ENCODE data around the gene FAM76A.

Gene FAM76A

GRCh38 chr1:27736252-27736651, 10.5 kb downstream of the FAM76A start:
- no peak overlapping the region for H3K27ac ChIP-seq (ENCODE audit: low read length)
- no peak overlapping the region for H3K4me3 ChIP-seq (ENCODE audit: low read length)
- peaks cover 11% of the 10 kb centered on the region for H3K36me3 ChIP-seq (ENCODE audit: control insufficient read depth, low read depth, low read length)
- H3K9me3 ChIP-seq (ENCODE audit: control insufficient read depth, low read depth, low read length), result no peaks in the 10 kb centered on the region
- H3K4me1 ChIP-seq (ENCODE audit: control insufficient read depth, low read depth, low read length), result no peaks in the 10 kb centered on the region
- H3K9ac ChIP-seq (ENCODE audit: low read length), result no peak overlapping the region
- H3K27me3 ChIP-seq (ENCODE audit: control insufficient read depth, insufficient read depth, low read length), result no peaks in the 10 kb centered on the region

GRCh38 chr1:27741121-27741520, 15.4 kb downstream of the FAM76A start:
- Histone ChIP-seq H3K9ac (ENCODE audit: low read length) (no peak overlapping the region), H3K36me3 (ENCODE audit: control insufficient read depth, low read depth, low read length) (peaks cover 7% of the 10 kb centered on the region), H3K4me3 (ENCODE audit: low read length) (no peak overlapping the region), H3K27ac (ENCODE audit: low read length) (no peak overlapping the region), H3K4me1 (ENCODE audit: control insufficient read depth, low read depth, low read length) (no peaks in the 10 kb centered on the region), H3K27me3 (ENCODE audit: control insufficient read depth, insufficient read depth, low read length) (no peaks in the 10 kb centered on the region), H3K9me3 (ENCODE audit: control insufficient read depth, low read depth, low read length) (no peaks in the 10 kb centered on the region)

- H3K27me3 ChIP-seq (ENCODE audit: control insufficient read depth, insufficient read depth, low read length), result no peaks in the 10 kb centered on the region
- no peaks in the 10 kb centered on the region for H3K9me3 ChIP-seq (ENCODE audit: control insufficient read depth, low read depth, low read length)
- no peaks in the 10 kb centered on the region for H3K4me1 ChIP-seq (ENCODE audit: control insufficient read depth, low read depth, low read length)
- H3K9ac ChIP-seq (ENCODE audit: low read length), result no peak overlapping the region
- H3K27ac ChIP-seq (ENCODE audit: low read length), result no peak overlapping the region
- H3K36me3 ChIP-seq (ENCODE audit: control insufficient read depth, low read depth, low read length), result peaks cover 14% of the 10 kb centered on the region
- no peak overlapping the region for H3K4me3 ChIP-seq (ENCODE audit: low read length)
Measured at GRCh38 chr1:27744556-27744955, 18.8 kb downstream of the FAM76A start.

- H3K4me3 ChIP-seq (ENCODE audit: low read length), result no peak overlapping the region
- H3K4me1 ChIP-seq (ENCODE audit: control insufficient read depth, low read depth, low read length), result no peaks in the 10 kb centered on the region
- peaks cover 20% of the 10 kb centered on the region for H3K36me3 ChIP-seq (ENCODE audit: control insufficient read depth, low read depth, low read length)
- H3K9ac ChIP-seq (ENCODE audit: low read length), result no peak overlapping the region
- H3K9me3 ChIP-seq (ENCODE audit: control insufficient read depth, low read depth, low read length), result no peaks in the 10 kb centered on the region
- no peak overlapping the region for H3K27ac ChIP-seq (ENCODE audit: low read length)
- H3K27me3 ChIP-seq (ENCODE audit: control insufficient read depth, insufficient read depth, low read length), result no peaks in the 10 kb centered on the region
Measured at GRCh38 chr1:27745466-27745865, 19.7 kb downstream of the FAM76A start.

- Histone ChIP-seq H3K4me3 (ENCODE audit: low read length) (no peak overlapping the region), H3K27ac (ENCODE audit: low read length) (no peak overlapping the region), H3K27me3 (ENCODE audit: control insufficient read depth, insufficient read depth, low read length) (no peaks in the 10 kb centered on the region)
Measured at GRCh38 chr1:27752360-27752759, 26.6 kb downstream of the FAM76A start.

GRCh38 chr1:27755286-27755685, 29.5 kb downstream of the FAM76A start:
- H3K36me3 ChIP-seq (ENCODE audit: control insufficient read depth, low read depth, low read length), result peaks cover 10% of the 10 kb centered on the region

More at GRCh38 chr1:27752360-27752759, 26.6 kb downstream of the FAM76A start:
- peaks cover 22% of the 10 kb centered on the region for H3K36me3 ChIP-seq (ENCODE audit: control insufficient read depth, low read depth, low read length)
- no peaks in the 10 kb centered on the region for H3K9me3 ChIP-seq (ENCODE audit: control insufficient read depth, low read depth, low read length)
- H3K4me1 ChIP-seq (ENCODE audit: control insufficient read depth, low read depth, low read length), result no peaks in the 10 kb centered on the region
- no peak overlapping the region for H3K9ac ChIP-seq (ENCODE audit: low read length)

GRCh38 chr1:27755865-27756264, 30.1 kb downstream of the FAM76A start:
- Histone ChIP-seq H3K9me3 (ENCODE audit: control insufficient read depth, low read depth, low read length) (no peaks in the 10 kb centered on the region), H3K36me3 (ENCODE audit: control insufficient read depth, low read depth, low read length) (peaks cover 6% of the 10 kb centered on the region), H3K9ac (ENCODE audit: low read length) (no peak overlapping the region), H3K4me1 (ENCODE audit: control insufficient read depth, low read depth, low read length) (no peaks in the 10 kb centered on the region), H3K4me3 (ENCODE audit: low read length) (no peak overlapping the region), H3K27ac (ENCODE audit: low read length) (no peak overlapping the region), H3K27me3 (ENCODE audit: control insufficient read depth, insufficient read depth, low read length) (no peaks in the 10 kb centered on the region)

More at GRCh38 chr1:27755286-27755685, 29.5 kb downstream of the FAM76A start:
- H3K27ac ChIP-seq (ENCODE audit: low read length), result no peak overlapping the region
- H3K27me3 ChIP-seq (ENCODE audit: control insufficient read depth, insufficient read depth, low read length), result no peaks in the 10 kb centered on the region
- no peak overlapping the region for H3K9ac ChIP-seq (ENCODE audit: low read length)
- H3K4me1 ChIP-seq (ENCODE audit: control insufficient read depth, low read depth, low read length), result no peaks in the 10 kb centered on the region
- H3K9me3 ChIP-seq (ENCODE audit: control insufficient read depth, low read depth, low read length), result no peaks in the 10 kb centered on the region
- H3K4me3 ChIP-seq (ENCODE audit: low read length), result no peak overlapping the region

- H3K4me3 ChIP-seq (ENCODE audit: low read length), result no peak overlapping the region
- no peaks in the 10 kb centered on the region for H3K4me1 ChIP-seq (ENCODE audit: control insufficient read depth, low read depth, low read length)
- H3K27me3 ChIP-seq (ENCODE audit: control insufficient read depth, insufficient read depth, low read length), result no peaks in the 10 kb centered on the region
- H3K36me3 ChIP-seq (ENCODE audit: control insufficient read depth, low read depth, low read length), result peaks cover 10% of the 10 kb centered on the region
- no peak overlapping the region for H3K27ac ChIP-seq (ENCODE audit: low read length)
- H3K9ac ChIP-seq (ENCODE audit: low read length), result no peak overlapping the region
- no peaks in the 10 kb centered on the region for H3K9me3 ChIP-seq (ENCODE audit: control insufficient read depth, low read depth, low read length)
Measured at GRCh38 chr1:27759236-27759635, 33.5 kb downstream of the FAM76A start.

- H3K4me3 ChIP-seq (ENCODE audit: low read length), result no peak overlapping the region
- H3K9ac ChIP-seq (ENCODE audit: low read length), result no peak overlapping the region
- no peaks in the 10 kb centered on the region for H3K9me3 ChIP-seq (ENCODE audit: control insufficient read depth, low read depth, low read length)
- H3K27me3 ChIP-seq (ENCODE audit: control insufficient read depth, insufficient read depth, low read length), result no peaks in the 10 kb centered on the region
- H3K36me3 ChIP-seq (ENCODE audit: control insufficient read depth, low read depth, low read length), result peaks cover 10% of the 10 kb centered on the region
- H3K27ac ChIP-seq (ENCODE audit: low read length), result no peak overlapping the region
- H3K4me1 ChIP-seq (ENCODE audit: control insufficient read depth, low read depth, low read length), result no peaks in the 10 kb centered on the region
Measured at GRCh38 chr1:27760426-27760825, 34.7 kb downstream of the FAM76A start.

GRCh38 chr1:27762033-27762432, 36.3 kb downstream of the FAM76A start:
- Histone ChIP-seq H3K27me3 (ENCODE audit: control insufficient read depth, insufficient read depth, low read length) (no peaks in the 10 kb centered on the region), H3K9ac (ENCODE audit: low read length) (no peak overlapping the region), H3K9me3 (ENCODE audit: control insufficient read depth, low read depth, low read length) (no peaks in the 10 kb centered on the region)

GRCh38 chr1:27763358-27763757, 37.6 kb downstream of the FAM76A start:
- Histone ChIP-seq H3K9me3 (ENCODE audit: control insufficient read depth, low read depth, low read length) (no peaks in the 10 kb centered on the region), H3K4me1 (ENCODE audit: control insufficient read depth, low read depth, low read length) (no peaks in the 10 kb centered on the region), H3K4me3 (ENCODE audit: low read length) (no peak overlapping the region), H3K36me3 (ENCODE audit: control insufficient read depth, low read depth, low read length) (peaks cover 3% of the 10 kb centered on the region), H3K27ac (ENCODE audit: low read length) (no peak overlapping the region), H3K27me3 (ENCODE audit: control insufficient read depth, insufficient read depth, low read length) (no peaks in the 10 kb centered on the region), H3K9ac (ENCODE audit: low read length) (no peak overlapping the region)

More at GRCh38 chr1:27762033-27762432, 36.3 kb downstream of the FAM76A start:
- no peaks in the 10 kb centered on the region for H3K4me1 ChIP-seq (ENCODE audit: control insufficient read depth, low read depth, low read length)
- H3K36me3 ChIP-seq (ENCODE audit: control insufficient read depth, low read depth, low read length), result peaks cover 3% of the 10 kb centered on the region
- H3K27ac ChIP-seq (ENCODE audit: low read length), result no peak overlapping the region
- no peak overlapping the region for H3K4me3 ChIP-seq (ENCODE audit: low read length)

GRCh38 chr1:27770293-27770830, 44.6 kb downstream of the FAM76A start:
- Histone ChIP-seq H3K36me3 (ENCODE audit: control insufficient read depth, low read depth, low read length) (no peaks in the 10 kb centered on the region), H3K9me3 (ENCODE audit: control insufficient read depth, low read depth, low read length) (no peaks in the 10 kb centered on the region), H3K9ac (ENCODE audit: low read length) (no peak overlapping the region), H3K4me1 (ENCODE audit: control insufficient read depth, low read depth, low read length) (peaks cover 8% of the 10 kb centered on the region), H3K27ac (ENCODE audit: low read length) (no peak overlapping the region), H3K4me3 (ENCODE audit: low read length) (no peak overlapping the region), H3K27me3 (ENCODE audit: control insufficient read depth, insufficient read depth, low read length) (no peaks in the 10 kb centered on the region)

Measured in iPS-18a (cell line).